AG10803 (cell line): ENCODE data around the gene SPAG7.
A peak's percentile ranks its signal among the peaks of the same experiment; 100 is the strongest.

ENCODE experiments used
- DNase-seq: peaks from one replicate; pipeline ENCODE4 v3.0.0; 2010; ENCODE audit warnings: low read depth
- H3K4me3 ChIP-seq: 2 replicates; pipeline ENCODE4 v1.5.1; 2011; ENCODE audit warnings: mild to moderate bottlenecking, low read length, control low read depth
- CTCF ChIP-seq: conservative IDR thresholded peaks from 2 replicates; pipeline ENCODE4 v1.5.1; 2011; ENCODE audit warnings: mild to moderate bottlenecking, low read length, control low read depth, inconsistent platforms

Gene SPAG7

GRCh38 chr17:4958102-4958501 is 9.5 kb downstream of the SPAG7 start:
- DNase-seq = no peak
- no peak for TF ChIP-seq CTCF
- no peak overlapping the region for H3K4me3 ChIP-seq

GRCh38 chr17:4956493-4957061 is 11.0 kb downstream of the SPAG7 start:
- DNase-seq = no peak
- H3K4me3 ChIP-seq = no peak overlapping the region
- no peak; the same call in 1 of the 2 replicates for TF ChIP-seq CTCF

GRCh38 chr17:4955091-4955490 is 12.5 kb downstream of the SPAG7 start:
- H3K4me3 ChIP-seq = no peak overlapping the region
- DNase-seq = no peak
- no peak for TF ChIP-seq CTCF

GRCh38 chr17:4953451-4953961 is 14.1 kb downstream of the SPAG7 start:
- TF ChIP-seq CTCF = no peak
- DNase-seq = peak; percentile 88

GRCh38 chr17:4951486-4951885 is 16.1 kb downstream of the SPAG7 start:
- H3K4me3 ChIP-seq = no peak overlapping the region
- DNase-seq = no peak
- no peak for TF ChIP-seq CTCF

More at GRCh38 chr17:4953451-4953961, 14.1 kb downstream of the SPAG7 start:
- H3K4me3 ChIP-seq = peak overlapping the region; percentile 20

GRCh38 chr17:4950746-4951204 is 16.8 kb downstream of the SPAG7 start, which contains the start of gene ENO3:
Gene ENO3, plus strand, starts transcription at chr17:4951119. Its CDS starts 711 bp downstream, at chr17:4951830.
- no peak for TF ChIP-seq CTCF
- peak within 1 kb of the TSS; percentile 54 for H3K4me3 ChIP-seq
- DNase-seq = no peak

- no peak for DNase-seq
- no peak for TF ChIP-seq CTCF
- peak overlapping the region; percentile 54 for H3K4me3 ChIP-seq
These were observed 17.4 kb downstream of the SPAG7 start for GRCh38 chr17:4950075-4950745.
